Measurements from ENCODE around the gene ZCCHC8.

GRCh38 chr12:122526683-122527477, 26.1 kb upstream of the ZCCHC8 start, which contains the start of the genes KNTC1 and RSRC2:
- no peak for TF ChIP-seq BHLHE40 (IDR thresholded peaks at IDR 0.05; ENCODE audit: borderline replicate concordance)
- TF ChIP-seq ELF4 (IDR thresholded peaks at IDR 0.05), result peak; percentile 90
- TF ChIP-seq ARNT (IDR thresholded peaks at IDR 0.05), result no peak
- no peak for TF ChIP-seq SUZ12 (IDR thresholded peaks at IDR 0.05)
- TF ChIP-seq SP1 (IDR thresholded peaks at IDR 0.05), result no peak
- TF ChIP-seq FOXK2 (IDR thresholded peaks at IDR 0.05), result no peak
- peak; percentile 95 for TF ChIP-seq L3MBTL2 (conservative IDR thresholded peaks at IDR 0.05)
- TF ChIP-seq HDGF (IDR thresholded peaks at IDR 0.05; ENCODE audit: borderline replicate concordance), result no peak
- no peak for TF ChIP-seq FOXA1 (IDR thresholded peaks at IDR 0.05)
- no peak for TF ChIP-seq TARDBP (IDR thresholded peaks at IDR 0.05)

Measured in HEK293T (cell line).